Measurements from ENCODE around the gene KLHL30.

The KLHL30 gene

DNA sequence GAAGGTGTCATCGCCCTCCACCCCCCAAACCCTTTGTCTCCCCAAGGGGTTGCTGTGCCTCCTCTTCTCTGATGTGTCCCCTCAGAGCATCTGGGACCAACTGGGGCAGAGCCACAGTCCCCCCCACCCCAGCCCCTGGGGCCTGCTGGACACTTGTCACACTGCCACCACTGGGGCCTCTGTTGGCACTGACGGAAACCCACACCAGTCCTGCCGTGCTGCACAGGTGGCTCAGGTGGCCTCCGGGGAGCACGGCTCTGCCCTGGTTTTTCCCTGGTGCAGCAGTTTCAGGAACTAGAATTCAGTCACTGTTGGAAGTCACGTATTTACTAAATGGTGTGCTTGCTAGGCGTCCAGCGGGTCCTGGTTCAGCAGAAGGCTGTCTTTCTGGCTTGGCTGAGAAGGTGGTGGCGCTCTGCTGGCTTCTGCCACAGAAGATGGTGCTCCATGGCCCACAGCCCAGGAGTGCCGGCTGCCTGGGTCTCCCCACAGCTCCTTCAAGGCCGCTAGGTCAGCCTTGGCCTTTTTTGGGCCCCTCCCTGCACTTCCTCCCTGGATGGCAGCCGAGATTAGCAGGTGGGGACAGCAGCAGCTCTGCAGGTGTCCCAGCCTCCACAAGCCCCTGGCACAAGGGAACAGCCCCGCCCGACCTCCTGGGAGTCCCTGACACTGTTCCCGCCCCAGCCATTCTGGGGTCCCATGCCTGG is 18.6 kb upstream of the KLHL30 start:
- DNase-seq: no peak

DNA sequence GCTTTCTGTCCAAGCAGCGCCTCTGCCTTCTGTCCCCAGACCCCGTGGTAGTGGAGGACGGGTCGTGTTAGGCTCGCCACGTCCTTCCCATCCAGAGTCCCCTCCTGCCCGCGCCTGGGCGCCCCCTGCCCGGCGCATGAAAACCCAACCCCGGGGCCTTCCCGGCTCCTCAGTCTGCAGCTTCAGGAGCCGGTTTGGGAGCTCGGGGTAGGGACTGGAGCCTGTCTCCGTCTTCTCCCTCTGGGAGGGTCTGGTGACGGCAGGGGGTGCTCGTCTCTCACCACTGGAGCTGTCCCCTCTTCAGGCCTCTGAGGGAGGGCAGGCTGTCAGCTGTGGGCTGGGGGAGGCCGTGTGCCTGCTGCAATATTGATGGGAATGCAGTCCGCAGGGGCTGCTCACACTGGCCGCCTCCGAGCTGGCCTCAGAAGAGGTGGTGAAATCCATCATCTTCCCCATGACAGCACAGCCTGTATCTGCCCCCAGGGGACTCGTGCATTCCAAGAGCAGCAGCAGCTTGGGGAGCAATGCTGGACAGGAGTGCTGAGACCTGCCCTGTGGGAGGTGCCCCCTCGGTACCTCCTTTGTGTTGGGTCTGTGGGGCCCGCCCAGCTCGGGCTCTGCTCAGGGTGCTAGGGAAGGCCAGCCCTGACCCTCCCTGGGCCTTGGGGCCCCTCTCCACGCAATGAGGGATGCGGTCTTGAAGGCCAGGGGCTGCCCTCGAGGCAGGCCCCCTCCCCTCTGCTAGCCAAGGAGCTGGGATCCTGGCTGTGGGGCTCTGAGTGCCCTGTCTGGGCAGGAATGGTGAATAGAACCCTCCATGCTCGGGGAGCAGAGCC is 17.8 kb upstream of the KLHL30 start:
- no peak for DNase-seq

DNA sequence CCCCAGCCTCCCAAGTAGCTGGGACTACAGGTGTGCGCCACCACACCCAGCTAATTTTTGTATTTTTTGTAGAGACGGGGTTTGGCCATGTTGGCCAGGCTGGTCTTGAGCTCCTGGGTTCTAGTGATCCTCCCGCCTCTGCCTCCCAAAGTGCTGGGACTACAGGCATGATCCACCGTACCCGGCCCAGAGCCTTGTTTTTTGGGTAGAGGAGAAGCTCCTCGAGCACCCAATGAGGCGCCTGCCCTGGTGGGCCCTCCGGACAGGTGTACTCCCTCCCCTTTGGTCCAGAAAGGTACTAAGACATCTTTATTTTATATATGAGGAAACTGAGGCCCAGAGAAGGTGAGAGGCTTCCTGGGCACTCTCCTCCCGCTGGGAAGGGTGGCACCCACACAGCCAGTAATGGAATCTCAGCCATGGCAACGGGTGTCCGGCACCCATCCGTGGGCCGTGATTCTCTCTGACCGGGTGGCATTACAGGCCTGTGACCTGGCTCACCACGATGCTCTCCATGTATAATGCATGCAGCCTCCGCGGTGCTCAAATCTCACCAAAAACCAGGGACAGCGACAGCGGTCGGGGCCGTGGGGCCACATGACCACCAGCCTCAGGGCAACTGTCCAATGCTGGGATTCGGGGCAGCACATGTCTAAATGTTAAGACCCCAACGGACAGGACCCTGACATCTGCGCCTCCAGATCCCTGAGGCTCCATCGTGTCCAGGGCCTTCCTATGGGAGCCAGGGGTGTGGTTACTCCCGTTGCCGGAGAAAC is 16.8 kb upstream of the KLHL30 start:
- DNase-seq: no peak

DNA sequence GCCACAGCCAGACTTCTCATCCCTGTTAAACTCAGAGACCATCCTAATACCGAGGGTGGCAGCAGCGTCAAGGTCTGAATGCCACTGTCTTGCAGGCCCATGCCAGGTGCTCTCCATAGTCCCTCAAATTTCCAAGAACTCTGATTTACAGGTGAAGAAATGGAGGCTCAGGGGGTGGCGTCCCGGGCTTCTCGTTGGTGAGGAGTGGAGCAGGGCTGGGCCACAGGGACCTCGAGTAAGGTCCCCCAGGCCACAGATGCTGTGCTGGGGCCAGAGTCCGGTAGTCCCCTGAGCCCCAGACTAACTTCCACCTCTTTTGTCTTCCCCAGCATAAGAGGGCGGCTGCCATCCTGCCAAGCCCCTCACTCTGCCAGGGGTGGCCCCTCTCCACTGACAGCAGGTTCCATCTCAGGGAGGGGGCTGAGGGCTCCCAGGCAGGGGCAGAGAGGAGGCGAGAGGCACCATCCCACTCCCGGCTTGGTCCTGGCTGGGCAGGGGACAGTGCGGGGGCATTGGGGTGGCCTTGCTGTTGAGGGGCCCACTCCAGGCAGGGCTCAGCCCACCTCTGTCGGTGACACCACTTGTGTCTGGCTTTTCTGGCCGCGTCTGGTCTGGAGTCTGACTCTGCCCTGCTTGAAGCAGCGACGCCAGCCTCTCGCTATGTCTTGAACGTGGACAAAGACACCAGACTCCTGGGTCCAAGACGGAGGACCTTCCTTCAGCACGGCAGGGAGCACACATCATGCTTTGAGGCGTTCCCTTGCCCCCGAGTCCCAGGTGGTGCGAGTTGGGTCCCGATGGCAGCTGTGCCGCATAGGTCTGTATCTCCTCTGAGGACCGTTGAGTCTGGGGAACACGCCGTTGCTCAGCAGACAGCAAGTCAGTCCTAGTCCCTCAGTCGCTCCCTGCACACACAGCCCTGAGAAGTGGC is 15.9 kb upstream of the KLHL30 start:
- DNase-seq: no peak

DNA sequence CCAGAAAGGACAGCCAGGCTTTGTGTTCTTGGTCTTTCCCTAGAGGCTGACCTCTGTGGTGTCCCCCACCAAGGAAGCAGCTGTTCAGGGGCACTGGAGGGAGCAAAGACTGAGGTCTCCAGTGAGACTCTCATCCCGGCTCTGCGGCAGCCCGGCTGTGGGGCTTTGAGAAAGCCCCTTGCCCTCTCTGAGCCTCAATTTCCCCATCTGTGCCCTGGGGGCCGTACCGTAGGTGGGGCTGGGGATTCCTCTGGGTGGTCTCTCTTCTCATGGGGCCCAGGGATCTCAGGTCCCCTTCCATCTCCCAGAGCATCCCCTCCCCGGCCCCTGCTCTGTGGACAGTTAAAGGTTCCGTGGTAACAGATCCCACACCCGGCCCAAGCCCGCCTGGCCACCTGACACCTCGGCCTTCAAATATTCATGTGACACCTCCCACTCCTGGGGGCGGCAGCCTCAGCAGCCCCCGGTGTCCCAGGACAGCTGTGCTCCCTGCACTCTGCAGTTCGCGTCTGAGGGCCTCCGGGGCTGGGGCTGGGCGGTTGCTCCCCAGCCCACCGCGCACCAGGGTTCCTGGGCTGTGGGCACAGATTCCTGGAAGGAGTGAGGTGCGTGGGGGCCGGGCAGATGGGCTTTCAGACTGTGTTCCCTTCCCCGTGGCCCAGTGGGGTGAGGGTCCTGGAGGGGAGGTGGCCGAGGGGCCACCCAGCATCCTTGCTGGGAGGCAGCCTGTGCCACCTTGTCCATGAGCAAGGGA is 15.1 kb upstream of the KLHL30 start:
- DNase-seq: no peak

DNA sequence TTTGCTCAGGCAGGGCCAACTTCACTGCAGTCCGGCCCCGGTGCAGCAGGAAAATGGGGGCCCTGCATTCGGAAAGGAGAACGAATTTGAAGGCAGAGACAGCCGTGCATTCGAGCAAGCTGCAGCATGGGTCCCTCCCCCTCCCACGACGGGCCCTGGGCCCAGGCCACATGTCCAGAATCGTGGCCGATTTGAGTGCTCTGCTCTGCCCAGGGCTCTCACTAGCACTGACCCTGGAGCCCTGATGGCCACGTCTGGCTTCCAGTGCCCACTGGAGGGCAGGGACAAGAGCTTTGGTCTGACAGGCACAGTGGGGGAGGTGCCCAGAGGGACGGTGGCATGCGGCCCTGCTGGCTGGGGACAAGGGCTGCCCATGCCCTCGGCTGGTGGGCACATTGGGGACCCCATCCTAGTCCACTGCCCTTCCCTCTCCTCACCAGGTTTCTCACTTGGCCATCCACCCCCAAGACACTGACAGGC is 14.4 kb upstream of the KLHL30 start:
- DNase-seq: no peak

DNA sequence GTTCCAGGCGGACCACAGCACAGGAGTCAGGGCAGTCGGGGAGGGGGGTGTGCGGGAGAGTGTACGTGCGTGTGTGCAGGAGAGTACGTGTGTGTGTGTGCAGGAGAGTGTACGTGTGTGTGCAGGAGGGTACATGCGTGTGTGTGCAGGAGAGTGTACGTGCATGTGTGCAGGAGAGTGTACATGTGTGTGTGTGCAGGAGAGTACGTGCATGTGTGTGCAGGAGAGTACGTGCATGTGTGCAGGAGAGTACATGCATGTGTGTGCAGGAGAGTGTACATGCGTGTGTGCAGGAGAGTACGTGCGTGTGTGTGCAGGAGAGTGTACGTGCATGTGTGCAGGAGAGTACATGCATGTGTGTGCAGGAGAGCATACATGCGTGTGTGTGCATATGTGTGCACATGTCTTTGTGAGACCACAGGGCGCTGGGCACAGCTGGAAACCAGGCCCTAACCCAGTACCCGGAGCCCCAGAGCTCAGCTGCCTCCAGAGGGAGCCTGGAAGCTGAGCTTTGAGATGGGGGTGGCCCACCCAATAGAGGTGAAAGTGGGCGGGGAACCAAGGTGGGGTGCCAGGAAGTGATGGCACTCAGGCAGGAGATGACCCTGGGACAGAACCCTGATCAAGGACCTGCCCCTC is 13.9 kb upstream of the KLHL30 start:
- DNase-seq: no peak

DNA sequence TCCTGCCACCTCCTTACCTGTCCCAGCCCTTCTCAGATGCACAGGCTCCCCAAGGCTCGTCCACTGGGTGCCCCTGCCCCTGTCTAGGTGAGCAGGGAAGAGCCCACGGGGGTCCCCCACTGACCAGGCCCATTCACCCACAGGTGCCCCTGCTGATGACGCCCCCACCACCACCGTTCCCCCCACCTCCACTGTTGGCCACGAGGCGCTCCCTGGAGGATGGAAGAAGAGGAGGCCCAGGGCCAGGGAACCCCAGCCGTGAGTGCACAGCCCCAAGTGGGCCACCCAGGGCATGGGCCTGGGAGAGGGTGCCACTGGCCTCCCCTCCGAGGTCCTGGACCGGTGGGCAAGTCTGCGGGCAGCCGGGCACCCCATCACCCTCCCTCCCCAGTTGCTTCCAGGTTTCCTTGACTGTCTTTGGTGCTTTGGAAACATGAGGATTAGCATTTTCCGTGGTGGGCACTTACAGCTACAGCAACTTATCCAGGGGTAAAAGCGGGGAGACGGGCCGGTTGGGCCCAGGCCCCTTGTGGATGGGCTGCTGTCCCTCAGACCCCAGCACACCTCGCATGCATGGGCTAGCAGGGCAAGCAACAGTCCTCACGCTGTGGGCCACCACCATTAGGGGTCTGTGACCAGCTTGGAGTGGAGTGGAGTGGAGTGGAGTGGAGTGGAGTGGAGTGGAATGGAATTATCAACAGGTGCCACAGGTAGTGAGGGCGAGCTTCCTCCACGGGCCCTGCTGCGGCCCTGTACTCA is 13.2 kb upstream of the KLHL30 start:
- no peak for DNase-seq

DNA sequence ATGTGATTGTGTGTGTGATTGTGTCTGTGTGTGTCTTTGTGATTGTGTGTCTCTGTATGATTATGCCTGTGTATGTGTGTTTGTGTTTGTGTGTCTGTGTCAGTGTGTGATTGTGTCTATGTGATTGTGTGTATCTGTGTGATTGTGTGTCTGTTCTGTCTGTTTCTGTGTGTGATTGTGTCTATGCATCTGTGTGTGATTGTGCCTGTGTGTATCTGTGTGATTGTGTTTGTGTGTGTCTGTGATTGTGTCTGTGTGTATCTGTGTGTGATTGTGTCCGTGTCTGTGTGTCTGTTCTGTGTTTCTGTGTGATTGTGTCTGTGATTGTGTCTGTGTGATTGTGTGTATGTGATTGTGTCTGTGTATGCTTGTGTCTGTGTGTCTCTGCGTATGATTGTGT is 12.1 kb upstream of the KLHL30 start:
- no peak for DNase-seq

DNA sequence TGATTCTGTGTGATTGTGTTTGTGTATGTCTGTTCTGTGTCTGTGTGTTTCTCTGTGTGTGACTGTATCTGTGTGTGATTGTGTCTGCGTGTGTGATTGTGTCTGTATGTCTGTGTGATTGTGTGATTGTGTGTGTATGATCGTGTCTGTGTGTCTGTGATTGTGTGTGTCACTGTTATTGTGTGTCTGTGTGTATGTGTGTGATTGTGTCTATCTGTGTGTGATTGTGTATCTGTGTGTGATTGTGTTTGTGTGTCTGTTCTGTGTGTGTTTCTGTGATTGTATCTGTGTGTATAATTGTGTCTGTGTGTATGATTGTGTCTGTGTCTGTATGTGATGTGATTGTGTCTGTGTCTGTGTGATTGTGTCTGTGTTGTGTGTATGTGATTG is 11.7 kb upstream of the KLHL30 start:
- DNase-seq: no peak

DNA sequence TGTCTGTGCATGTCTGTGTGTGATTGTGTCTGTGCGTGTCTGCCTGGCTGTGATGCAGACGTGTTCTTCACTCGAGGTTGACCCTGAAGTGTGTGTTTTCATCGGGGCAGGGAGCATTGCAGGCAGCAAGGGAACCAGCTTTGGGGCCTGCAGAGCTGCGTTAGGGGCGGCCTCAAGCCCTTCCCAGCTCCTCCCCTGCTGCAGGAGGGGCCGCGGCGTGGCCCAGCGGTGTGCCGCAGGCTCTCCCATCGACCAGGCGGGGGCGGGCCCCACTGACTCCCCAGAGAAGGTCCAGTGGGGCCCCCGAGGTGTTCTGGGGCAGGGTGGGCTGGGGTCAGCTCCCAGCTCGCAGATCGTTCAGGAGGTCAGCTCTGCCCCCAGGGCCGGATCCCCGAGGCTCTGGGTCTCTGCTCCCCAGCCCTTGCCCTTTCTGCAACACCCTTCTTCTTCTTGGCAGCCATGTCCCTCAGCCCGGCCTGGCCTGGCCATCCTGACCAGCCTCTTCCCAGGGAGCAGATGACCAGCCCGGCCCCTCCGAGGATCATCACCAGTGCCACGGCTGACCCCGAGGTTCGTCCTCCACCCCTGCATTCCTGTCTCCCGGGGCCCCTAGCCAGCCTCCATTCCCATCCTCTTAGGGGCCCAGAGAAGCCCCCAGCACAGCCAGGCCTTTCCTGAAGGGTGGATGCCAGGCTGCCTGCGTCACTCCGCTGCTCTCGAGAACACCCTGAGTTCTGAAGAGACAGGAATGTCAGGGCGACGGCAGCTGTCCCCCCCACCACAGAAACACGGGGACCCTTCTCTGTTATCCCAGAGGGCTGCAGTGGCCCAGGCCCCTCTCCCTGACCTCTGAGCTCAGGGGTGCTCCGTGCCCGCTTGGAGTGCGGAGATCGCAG is 11.1 kb upstream of the KLHL30 start:
- no peak for DNase-seq

DNA sequence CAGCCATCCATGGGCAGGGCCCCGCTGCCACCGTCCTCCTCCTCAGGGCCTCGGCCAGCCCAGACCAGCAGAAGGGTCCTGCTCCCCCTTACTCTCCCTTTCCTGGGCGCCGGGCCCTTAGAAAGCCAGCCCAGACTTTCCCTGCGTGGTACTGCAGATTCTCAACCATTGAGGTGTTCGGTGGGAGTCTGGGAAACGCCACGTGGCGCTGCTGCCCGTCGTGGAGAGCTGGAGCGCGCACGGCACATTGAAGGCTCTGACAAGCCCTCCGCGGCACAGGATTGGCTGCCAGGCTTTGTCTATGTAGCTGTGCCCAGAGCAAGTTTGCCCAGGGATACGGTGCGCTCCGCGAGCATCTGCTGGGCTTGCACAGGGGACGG is 10.4 kb upstream of the KLHL30 start:
- no peak for DNase-seq

DNA sequence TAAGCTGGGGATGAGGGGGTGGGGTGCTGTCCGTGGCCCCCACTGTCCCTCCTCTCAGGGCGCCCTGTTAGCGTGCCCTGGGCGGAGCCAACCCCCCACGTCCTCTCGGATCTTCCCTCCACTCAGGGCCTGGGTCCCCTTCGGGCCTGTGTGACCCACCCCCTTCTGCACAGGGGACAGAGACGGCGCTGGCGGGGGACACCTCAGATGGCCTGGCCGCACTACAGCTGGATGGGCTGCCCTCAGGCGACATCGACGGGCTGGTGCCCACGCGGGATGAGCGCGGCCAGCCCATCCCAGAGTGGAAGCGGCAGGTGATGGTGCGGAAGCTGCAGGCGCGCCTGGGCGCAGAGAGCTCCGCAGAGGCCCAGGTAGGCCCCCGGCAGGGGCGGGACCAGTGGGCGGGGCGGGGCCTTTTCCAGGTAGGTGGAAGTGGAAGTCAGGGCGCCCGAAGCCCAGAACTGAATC is 9.9 kb upstream of the KLHL30 start:
- DNase-seq: no peak

DNA sequence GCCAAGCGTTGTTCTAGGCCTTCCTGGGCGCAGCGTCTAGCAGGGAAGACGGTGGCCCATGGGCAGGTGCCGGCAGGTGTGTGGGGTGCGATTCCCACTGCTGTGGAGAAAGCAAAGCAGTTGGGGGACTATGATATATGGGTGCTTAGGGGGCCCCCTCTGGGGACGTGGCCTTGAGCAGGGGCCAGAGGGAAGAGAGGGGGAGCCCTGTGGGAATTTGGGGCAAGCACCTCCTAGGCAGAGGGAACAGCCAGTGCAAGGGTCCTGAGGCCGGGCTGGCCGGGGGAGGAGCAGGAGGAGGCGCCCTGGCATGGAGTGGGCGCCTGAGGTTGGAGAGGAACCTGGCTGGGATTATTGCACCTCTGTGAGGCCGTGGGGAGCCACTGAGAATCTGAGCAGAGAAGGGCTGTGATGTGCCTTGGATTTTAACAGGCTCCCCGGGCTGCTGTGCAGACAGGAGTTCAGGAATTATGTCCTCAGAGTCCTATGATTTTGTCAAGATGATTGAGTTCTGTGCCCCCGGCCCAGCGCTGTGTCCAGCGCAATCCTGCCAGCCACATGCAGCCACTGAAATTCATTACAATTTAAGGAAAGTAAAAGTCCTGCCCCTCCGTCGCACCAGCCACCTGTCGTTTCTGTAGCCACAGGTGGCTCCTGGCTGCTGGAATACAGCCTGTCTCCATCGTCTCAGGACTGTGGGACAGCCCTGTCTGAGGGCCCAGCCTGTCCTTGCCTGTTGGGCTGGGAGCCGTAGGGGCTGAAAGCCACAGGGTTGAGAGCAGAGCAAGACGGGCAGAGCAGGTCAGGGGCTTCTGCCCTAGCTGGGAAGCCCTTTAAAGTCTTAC is 9.1 kb upstream of the KLHL30 start:
- DNase-seq: no peak

DNA sequence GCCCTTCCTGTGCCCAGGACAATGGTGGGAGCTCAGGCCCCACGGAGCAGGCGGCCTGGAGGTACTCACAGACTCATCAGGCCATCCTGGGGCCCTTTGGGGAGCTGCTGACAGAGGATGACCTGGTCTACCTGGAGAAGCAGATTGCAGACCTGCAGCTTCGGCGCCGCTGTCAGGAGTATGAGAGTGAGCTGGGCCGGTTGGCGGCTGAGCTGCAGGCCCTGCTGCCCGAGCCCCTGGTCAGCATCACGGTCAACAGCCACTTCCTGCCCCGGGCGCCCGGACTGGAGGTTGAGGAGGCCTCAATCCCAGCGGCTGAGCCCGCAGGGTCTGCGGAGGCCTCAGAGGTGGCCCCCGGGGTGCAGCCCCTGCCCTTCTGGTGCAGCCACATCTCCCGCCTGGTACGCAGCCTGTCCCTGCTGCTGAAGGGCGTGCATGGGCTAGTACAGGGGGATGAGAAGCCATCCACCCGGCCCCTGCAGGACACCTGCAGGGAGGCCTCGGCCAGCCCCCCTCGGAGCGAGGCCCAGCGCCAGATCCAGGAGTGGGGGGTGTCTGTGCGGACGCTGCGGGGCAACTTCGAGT is 8.3 kb upstream of the KLHL30 start:
- DNase-seq: no peak

DNA sequence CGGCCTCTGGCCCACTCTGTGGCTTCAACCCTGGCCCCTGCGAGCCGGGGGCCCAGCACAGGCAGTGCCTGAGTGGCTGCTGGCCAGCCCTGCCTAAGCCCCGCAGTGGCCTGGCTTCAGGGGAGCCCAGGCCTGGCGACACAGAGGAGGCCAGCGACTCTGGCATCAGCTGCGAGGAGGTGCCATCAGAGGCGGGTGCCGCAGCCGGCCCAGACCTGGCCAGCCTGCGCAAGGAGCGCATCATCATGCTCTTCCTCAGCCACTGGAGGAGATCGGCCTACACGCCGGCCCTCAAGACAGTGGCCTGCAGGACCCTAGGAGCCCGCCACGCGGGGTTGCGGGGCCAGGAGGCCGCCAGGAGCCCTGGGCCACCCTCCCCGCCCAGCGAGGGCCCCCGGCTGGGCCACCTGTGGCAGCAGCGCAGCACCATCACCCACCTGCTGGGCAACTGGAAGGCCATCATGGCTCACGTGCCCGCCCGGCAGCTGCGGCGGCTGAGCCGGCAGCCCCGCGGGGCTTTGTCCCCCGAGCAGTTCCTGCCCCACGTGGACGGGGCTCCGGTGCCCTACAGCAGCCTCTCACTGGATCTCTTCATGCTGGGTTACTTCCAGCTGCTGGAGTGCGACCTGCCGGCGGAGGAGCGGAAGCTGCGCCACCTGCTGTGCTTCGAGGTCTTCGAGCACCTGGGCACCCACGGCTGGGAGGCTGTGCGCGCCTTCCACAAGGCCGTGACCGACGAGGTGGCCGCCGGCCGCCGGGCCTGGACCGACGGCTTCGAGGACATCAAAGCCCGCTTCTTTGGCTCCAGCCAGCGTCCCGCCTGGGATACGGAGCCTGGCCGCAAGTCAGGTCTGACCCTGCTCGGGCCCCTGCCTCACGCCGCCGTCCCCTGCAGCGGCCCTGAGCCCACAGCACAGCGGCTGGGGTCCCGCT is 7.5 kb upstream of the KLHL30 start:
- no peak for DNase-seq

All from midbrain (tissue), 1 donor.